NCI-H1105 treated with DMSO at 0.1 percent for 48 hours (cell line): Measurements from ENCODE around the gene OR2F2.

Experiments
- DNase-seq: peaks from one replicate; lab custom pipeline; 2025; lab: John Stamatoyannopoulos, UW

OR2F2 gene

GRCh38 chr7:143934526-143935325 lies at the start of gene OR2F2:
OR2F2 (plus strand) TSS chr7:143935233; CDS start chr7:143935233, 0 bp downstream.
- DNase-seq = no peak

- no peak for DNase-seq
Observed at GRCh38 chr7:143885951-143886350, 49.1 kb upstream of the OR2F2 start.

- DNase-seq = no peak
Observed at GRCh38 chr7:143886826-143887477, 48.1 kb upstream of the OR2F2 start.

GRCh38 chr7:143889068-143889467 lies 46.0 kb upstream of the OR2F2 start:
- DNase-seq = no peak

- no peak for DNase-seq
Observed at GRCh38 chr7:143890558-143890957, 44.5 kb upstream of the OR2F2 start.

- no peak for DNase-seq
Observed at GRCh38 chr7:143891457-143891856, 43.6 kb upstream of the OR2F2 start.

GRCh38 chr7:143892527-143893300 lies 42.3 kb upstream of the OR2F2 start:
- no peak for DNase-seq

GRCh38 chr7:143896667-143897066 lies 38.4 kb upstream of the OR2F2 start:
- no peak for DNase-seq

- DNase-seq = no peak
Observed at GRCh38 chr7:143898810-143899209, 36.2 kb upstream of the OR2F2 start.

GRCh38 chr7:143900230-143900766 lies 34.7 kb upstream of the OR2F2 start:
- no peak for DNase-seq

- peak; percentile 53 for DNase-seq
Observed at GRCh38 chr7:143901332-143901667, 33.7 kb upstream of the OR2F2 start.

GRCh38 chr7:143901668-143902331 lies 33.2 kb upstream of the OR2F2 start, which contains the start of gene TCAF1:
TCAF1 (minus strand) TSS chr7:143902176; CDS start chr7:143876608, 25,568 bp downstream.
- DNase-seq = peak; percentile 89

- no peak for DNase-seq
Observed at GRCh38 chr7:143902332-143902899, 32.6 kb upstream of the OR2F2 start.

GRCh38 chr7:143905509-143905908 lies 29.5 kb upstream of the OR2F2 start:
- DNase-seq = no peak

- DNase-seq = no peak
Observed at GRCh38 chr7:143906151-143906550, 28.9 kb upstream of the OR2F2 start.

- DNase-seq = no peak
Observed at GRCh38 chr7:143906895-143907294, 28.1 kb upstream of the OR2F2 start.

GRCh38 chr7:143908120-143908519 lies 26.9 kb upstream of the OR2F2 start:
- no peak for DNase-seq

GRCh38 chr7:143909863-143910262 lies 25.2 kb upstream of the OR2F2 start:
- no peak for DNase-seq

GRCh38 chr7:143910473-143911248 lies 24.4 kb upstream of the OR2F2 start:
- no peak for DNase-seq

GRCh38 chr7:143913945-143914615 lies 21.0 kb upstream of the OR2F2 start:
- DNase-seq = no peak
